Colonic mucosa (tissue), 4 donors: ENCODE measurements around the gene ROPN1B. TPM values are rescaled to one million over a fixed set of nuclear protein-coding genes. Genes with fewer than 3 reads are reported as not detected.

Experiments
- DNase-seq: peaks from one replicate; pipeline ENCODE4 v3.0.0-alpha.2; 2020
- H3K27ac ChIP-seq: fragments of 200-600 bp; one replicate; pipeline ENCODE4 v1.8.0; 2021
- H3K27me3 ChIP-seq: fragments of 200-600 bp; one replicate; pipeline ENCODE4 v1.8.0; 2021
- H3K36me3 ChIP-seq: fragments of 200-600 bp; one replicate; pipeline ENCODE4 v1.8.0; 2021
- H3K4me1 ChIP-seq: fragments of 200-600 bp; one replicate; pipeline ENCODE4 v1.8.0; 2021; ENCODE audit warnings: mild to moderate bottlenecking
- H3K4me3 ChIP-seq: fragments of 200-600 bp; one replicate; pipeline ENCODE4 v1.8.0; 2021
- H3K9ac ChIP-seq, 2 donors: one replicate each; pipeline ENCODE4 v1.7.0; 2013; ENCODE audit warnings: control low read depth in 2 of 2, low read depth in 2 of 2, low read length in 2 of 2
- H3K9me3 ChIP-seq: fragments of 200-600 bp; one replicate; pipeline ENCODE4 v1.8.0; 2021
- CTCF ChIP-seq: fragments of 200-600 bp; IDR thresholded peaks from one replicate; pipeline ENCODE4 v1.8.0; 2022; ENCODE audit warnings: antibody characterized with exemption, mild to moderate bottlenecking
- intact Hi-C: fragments of 100-400 bp; cut with DNase I; formaldehyde crosslinking; loops from one replicate; pipeline ENCODE4 v1.14.1; 2022
- total RNA-seq, 2 donors: library from RNA; stranded (reverse); fragmentation: NEBNext Ultra II Directional in 1 of 2; extraction: Animal tissue kit (Norgen Biotek cat#: 25700) in 1 of 2; gene quantifications; one replicate each; pipeline ENCODE4 v1.2.1, GENCODE V29; 2021
- donor health status: healthy.
- donor health status: DM: no; HTN: no; CAD: no.
- donor health status: DM: no; HTN: no; CAD: no.

ROPN1B gene
- total RNA-seq, 2 donors from 2014 or later, result not detected

- no peak for TF ChIP-seq CTCF
- Histone ChIP-seq H3K27me3 (no peaks in the 10 kb centered on the region), H3K4me1 (no peaks in the 10 kb centered on the region), H3K9me3 (no peaks in the 10 kb centered on the region), H3K36me3 (no peaks in the 10 kb centered on the region), H3K9ac (no peak overlapping the region), H3K27ac (no peak overlapping the region), H3K4me3 (no peak overlapping the region)
- peak; percentile 5 for DNase-seq
- intact Hi-C loops, result no loop called here
Observed at GRCh38 chr3:126031981-126032471, 63.0 kb downstream of the ROPN1B start.

Other genes starting within 250 kb of the ROPN1B start
- gene SLC41A3, start 114.9 kb downstream of the ROPN1B start, total RNA-seq, result 10 to 100 TPM; 27.6 to 33.1 TPM
- 10 to 100 TPM; 15.3 to 25.6 TPM for gene ALDH1L1, start 211.4 kb downstream of the ROPN1B start, total RNA-seq